Activated CD8-positive, alpha-beta memory T cell treated with anti-CD3 and anti-CD28 coated beads for 36 hours (primary cell): ENCODE measurements around the gene GRK3. TPM values are rescaled to one million over a fixed set of nuclear protein-coding genes. Genes with fewer than 3 reads are reported as not detected.

Experiments used
- CTCF ChIA-PET: fragments of 350-600 bp; sonication (Branson Sonifier 250); formaldehyde crosslinking; loops from one replicate; lab custom pipeline; 2021; ENCODE audit warnings: antibody characterized with exemption; lab: Charles Lee
- POLR2A ChIA-PET: fragments of 350-600 bp; sonication (Branson Sonifier 250); formaldehyde crosslinking; loops from one replicate; lab custom pipeline; 2021; ENCODE audit warnings: antibody characterized with exemption; lab: Charles Lee
- total RNA-seq, 2 experiments: library from RNA; stranded (reverse); gene quantifications; one replicate each; pipeline ENCODE4 v1.2.3, GENCODE V29; 2021

The GRK3 gene
- total RNA-seq, 2 experiments from 2014 or later: 13.5 to 15.4 TPM

DNA sequence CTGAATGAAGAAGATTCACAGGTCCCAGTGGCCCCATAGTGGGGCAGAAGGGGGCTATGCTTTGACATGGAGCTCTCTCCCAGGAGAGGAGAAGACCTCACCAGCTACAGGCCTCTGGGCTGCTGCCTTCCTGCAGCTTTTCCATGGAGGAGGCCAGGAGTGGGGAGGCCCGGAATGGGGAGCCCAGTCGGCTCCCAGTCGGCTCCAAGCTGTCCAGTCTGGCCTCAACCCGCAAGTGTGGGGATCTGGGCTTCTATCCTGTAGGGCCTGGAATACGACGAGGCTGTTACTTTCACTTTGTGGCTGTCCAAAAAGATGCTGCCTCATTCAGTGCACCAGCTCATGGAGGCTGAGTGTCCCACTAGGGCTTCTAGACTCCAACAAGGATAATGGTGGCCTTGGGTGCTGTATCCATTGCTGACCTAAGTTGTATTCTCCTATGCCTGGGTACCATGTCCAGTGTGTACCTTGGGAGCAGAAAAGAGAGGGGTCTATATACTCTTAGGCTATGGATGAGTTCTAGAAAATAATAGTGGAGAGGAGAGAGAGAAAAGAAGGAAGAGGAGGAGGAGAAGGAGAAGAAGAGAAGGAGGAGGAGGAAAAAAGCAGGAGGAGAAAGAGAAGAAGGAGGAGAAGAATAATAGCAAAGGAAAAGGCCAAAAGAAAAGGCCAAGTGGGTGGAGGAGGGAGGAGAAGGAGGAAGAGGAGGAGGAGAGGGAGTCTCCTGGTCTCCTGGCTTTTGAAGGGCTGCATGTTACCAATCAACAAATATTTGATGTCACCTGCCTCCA, 178.6 kb downstream of the GRK3 start:
- POLR2A ChIA-PET: no interaction called here
- CTCF ChIA-PET: interaction anchor here (0.5 kb wide), 1 partner anchor 714 kb away, joined by 3 read pairs; no protein-coding TSS in a partner anchor

DNA sequence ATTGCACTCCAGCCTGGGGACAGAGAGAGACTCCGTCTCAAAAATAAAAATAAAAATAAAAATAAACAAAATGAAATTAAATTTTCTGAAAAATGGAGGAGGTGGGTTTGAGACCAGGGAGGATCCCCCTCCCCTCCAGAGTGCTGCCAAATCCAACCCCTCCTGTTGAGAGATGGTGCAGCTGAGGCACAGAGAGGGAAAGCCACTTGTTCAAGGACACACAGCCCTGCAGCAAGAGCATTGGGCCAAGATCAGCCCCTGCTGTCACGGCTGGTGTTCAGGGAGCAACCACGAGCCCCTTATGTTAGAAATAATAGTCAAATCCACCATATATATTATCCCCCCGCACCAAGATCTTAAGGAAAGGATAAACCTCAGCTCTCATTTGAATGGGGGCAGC, 180.2 kb downstream of the GRK3 start:
- ChIA-PET CTCF (interaction anchor here (0.8 kb wide), 1 partner anchor 19 kb away, joined by 3 read pairs; no protein-coding TSS in a partner anchor), POLR2A (no interaction called here)

DNA sequence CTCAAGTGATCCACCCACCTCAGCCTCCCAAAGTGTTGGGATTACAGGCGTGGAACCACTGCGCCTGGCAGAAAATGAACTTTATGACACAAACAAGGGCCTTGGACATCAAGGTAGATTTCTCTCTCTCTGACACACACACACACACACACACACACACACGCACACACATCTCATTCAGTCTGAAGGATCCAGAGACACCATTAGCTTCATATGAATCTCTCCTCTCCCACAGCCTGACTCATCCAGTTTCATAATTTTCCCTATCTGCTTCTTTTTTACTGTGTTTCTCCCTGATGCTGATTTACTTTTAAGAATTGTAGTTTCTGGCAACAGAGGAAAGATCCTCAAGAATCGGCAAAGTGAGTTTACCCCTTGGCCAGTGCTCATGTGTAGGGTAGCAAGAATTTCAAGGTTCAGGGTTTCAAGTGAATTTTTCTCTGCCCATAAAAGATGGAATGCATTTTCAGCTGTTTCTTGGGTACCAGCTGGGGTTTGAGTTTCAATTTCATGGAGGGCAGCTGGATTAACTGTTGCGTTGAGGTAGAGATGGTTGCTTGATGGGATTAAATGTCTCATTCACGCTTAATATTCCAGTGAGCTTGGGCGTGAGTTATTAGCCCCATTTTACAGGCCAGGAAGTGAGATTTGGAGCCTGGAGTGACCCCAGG, 181.0 kb downstream of the GRK3 start:
- ChIA-PET POLR2A (no interaction called here), CTCF (interaction anchor here (0.8 kb wide), 1 partner anchor 18 kb away, joined by 3 read pairs; no protein-coding TSS in a partner anchor)

DNA sequence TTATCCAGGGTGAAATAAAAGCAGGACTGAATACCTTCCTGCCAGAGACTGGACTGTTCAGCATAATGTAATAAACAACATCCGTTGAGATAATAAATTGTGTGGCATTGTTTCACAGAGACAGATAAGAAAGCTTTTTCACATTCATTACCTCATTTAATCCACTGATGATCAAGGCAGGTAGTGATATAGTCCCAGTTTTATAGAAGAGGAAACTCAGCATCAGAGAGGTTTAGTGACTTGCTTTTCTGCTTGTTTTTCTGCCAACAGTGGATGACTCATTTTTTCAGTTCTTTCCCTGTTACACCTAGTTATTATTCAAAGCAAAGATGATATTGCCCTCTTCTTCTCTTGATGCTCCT, 181.5 kb downstream of the GRK3 start:
- POLR2A ChIA-PET: no interaction called here
- CTCF ChIA-PET: no interaction called here

DNA sequence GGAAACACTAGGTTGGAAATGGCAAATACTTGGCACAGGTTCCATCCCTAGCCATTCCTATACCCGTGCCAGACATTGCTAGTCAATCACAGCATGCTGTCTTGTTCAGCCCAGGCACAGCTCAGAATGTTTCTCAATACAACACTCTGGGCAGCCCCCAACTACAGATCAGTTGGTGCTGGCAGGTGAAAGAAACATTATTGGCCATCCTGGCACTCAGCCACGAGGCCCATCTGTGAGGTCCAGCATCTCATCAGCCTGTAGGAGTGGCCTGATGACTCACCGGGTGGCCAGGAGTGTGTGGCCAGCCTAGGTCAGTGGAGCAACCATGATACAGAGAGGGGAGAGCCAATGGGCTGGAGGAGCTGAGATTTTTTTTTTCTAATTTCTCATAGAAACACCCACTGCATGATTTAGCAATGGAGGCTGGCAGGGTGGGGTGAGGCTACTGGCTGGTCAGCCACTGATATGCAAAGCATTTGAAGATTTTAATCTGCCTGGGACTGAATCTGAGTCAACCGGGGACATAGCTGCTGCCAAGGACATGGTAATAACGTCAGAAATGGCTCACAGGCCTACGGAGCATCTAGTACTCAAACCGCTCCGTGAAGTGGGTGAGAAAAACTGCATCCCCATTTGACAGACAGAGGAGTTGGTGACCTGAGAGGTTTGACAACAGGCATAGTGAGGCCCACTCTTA, 182.9 kb downstream of the GRK3 start:
- CTCF ChIA-PET: interaction anchor here (0.6 kb wide), 1 partner anchor 685 kb away, joined by 4 read pairs; no protein-coding TSS in a partner anchor
- POLR2A ChIA-PET: interaction anchor here (0.6 kb wide), 1 partner anchor 243 kb away, joined by 5 read pairs; no protein-coding TSS in a partner anchor

DNA sequence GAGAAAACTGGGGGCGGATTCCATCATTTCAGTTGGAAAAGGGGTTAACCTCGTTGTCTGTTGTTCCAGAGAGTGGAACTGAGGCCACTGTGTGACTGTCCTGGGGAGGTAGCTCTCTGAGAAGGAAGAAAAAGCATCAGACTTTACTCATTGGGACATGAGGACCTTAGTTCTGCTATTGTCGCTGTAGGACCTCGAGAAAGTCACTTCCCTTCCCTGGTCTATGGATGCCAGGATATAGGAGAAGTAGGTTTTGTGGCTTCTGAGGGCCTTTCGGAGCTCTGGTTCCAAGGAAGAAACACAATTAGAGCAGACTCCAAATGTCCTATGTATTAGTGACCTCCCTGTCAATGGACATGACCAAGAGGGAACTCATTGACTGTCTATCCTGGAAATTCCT, 183.7 kb downstream of the GRK3 start:
- CTCF ChIA-PET: interaction anchor here (0.6 to 1.1 kb wide), 2 partner anchors 45 to 686 kb away, joined by 3 to 4 read pairs; no protein-coding TSS in a partner anchor
- POLR2A ChIA-PET: no interaction called here

DNA sequence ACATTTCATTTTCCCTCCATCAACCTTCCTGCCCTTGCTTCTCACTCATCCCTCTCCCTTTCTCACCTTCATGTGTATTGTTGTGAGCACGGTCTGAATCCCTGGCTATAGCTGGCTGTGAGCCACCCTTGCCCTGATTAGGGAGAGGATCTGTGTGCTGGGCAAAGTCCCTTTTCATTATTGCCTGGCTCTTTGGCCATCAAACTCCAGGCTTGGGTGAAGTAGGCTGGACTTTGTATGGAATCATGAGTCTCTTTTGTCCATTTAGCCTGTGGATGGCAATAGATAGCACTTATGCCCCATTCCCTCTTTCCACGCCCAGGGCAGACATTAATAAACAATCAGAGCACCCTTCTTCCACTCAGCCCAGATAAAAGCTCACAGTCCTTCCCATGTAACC, 184.2 kb downstream of the GRK3 start:
- POLR2A ChIA-PET: no interaction called here
- CTCF ChIA-PET: interaction anchor here (0.6 to 1.5 kb wide), 3 partner anchors 24 to 72 kb away, joined by 3 to 7 read pairs (median 3); no protein-coding TSS in a partner anchor

DNA sequence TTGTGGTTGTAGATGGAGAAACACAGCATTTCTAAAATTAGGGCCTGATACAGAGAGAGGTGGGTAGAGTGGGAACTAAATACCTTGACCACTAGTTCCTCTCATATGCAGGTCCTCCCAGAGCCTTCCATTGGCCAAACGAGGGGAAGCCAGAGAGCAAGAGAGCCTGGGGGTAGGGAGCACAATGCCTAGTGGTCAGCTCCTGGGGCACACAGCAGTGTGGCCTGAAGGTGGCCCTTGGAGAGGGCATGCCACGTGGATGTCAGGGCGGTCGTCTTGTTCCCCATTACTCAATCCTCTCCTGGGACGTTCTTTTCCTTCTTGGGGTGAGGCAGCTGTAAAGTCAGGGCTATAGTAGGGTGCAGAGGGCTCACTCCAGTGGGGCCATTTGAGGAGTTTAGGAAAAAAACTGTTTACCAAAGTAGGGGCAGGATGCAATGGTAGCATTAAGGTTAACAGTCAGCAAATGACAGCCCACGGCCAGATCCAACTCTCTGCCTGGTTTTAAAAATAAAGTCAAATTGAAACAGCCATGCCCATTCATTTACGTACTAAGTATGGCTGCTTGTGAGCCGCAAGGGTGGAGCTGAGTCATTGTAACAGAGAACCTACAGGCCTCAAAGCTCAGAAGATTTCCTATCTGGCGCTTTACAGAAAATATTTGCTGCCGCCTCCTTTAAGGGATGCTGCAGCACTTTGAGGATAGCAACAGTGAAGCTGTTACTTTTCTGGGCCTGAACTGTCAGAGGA, 185.1 kb downstream of the GRK3 start:
- POLR2A ChIA-PET: interaction anchor here (1.1 to 1.5 kb wide), 2 partner anchors 23 to 261 kb away, joined by 4 read pairs; no protein-coding TSS in a partner anchor
- CTCF ChIA-PET: interaction anchor here (0.6 to 1.7 kb wide), 4 partner anchors 11 to 73 kb away, joined by 3 to 7 read pairs (median 4); no protein-coding TSS in a partner anchor

DNA sequence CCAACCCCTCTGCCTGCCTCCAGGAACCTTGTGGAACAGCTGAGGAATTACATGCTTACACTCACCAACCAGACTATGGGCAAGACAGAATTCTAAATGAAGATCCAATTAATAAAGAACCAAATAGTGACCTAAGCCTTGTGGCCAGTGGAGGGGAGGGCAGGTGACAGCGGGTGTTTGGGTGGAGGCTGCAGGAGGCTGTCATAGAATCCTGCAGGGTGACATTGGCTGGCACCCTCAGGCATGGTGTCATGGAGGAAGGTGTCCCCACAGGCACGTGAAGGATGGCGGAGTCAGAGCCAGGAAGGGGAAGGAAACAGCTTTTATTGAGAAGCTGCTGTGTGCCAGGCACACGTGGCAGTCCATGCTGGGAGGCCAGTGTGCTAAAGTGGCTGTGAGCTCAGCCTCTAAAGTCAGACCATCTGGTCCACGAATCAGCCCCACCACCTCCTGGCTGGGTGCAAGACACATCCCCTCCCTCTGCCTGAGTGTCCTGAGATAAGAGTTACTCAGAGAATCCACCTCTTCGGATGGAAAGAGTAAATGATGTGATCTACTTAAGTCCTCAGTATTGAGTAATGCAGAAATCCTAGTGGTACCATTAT, 186.2 kb downstream of the GRK3 start:
- ChIA-PET POLR2A (interaction anchor here (1.1 to 1.5 kb wide), 2 partner anchors 22 to 262 kb away, joined by 4 read pairs; no protein-coding TSS in a partner anchor), CTCF (interaction anchor here (0.9 to 1.7 kb wide), 2 partner anchors 10 to 278 kb away, joined by 3 to 6 read pairs; no protein-coding TSS in a partner anchor)

DNA sequence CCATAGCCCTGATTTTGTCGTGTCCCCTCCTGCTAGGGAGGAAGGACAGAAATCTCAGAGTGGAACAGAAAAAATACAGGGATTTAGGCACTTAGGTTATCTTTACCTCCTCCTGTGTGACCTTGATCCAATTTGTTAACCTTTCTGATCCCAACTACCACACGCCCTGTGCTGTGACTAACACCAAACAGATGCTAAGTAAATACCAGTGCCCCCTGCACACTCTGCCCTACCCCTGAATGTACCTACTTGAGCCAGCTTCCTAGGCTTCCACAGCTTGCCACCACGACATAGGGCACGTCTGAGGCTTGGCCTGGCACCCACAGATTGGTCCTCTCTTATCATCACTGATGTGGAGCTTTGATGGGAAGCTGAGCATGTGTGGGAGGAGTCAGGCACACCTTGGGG, 186.7 kb downstream of the GRK3 start:
- CTCF ChIA-PET: interaction anchor here (0.9 kb wide), 1 partner anchor 278 kb away, joined by 3 read pairs; no protein-coding TSS in a partner anchor

DNA sequence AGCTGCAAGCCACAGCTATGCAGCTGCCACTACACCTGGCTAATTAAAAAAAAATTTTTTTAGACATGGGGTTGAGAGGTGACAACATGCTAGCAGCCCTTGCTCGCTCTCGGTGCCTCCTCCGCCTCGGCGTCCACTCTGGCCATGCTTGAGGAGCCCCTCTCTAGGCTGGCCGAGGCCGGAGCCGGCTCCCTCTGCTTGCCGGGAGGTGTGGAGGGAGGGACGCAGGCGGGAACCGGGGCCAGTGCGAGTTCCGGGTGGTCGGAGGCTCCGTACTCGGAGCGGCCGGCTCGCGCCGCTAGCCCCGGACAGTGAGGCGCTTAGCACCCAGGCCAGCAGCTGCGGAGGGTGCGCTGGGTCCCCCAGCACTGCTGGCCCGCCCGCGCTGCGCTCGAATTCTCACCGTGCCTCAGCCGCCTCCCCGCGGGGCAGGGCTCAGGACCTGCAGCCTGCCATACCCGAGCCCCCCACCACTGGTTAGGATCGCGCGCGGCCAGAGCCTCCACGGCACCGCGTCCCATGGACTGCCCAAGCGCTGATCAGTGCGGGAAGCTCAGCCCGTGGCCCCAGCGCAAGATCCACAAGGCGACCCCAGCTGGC, 188.2 kb downstream of the GRK3 start:
- ChIA-PET CTCF (no interaction called here), POLR2A (no interaction called here)

More for the DNA sequence above, 186.7 kb downstream of the GRK3 start:
- POLR2A ChIA-PET: no interaction called here

DNA sequence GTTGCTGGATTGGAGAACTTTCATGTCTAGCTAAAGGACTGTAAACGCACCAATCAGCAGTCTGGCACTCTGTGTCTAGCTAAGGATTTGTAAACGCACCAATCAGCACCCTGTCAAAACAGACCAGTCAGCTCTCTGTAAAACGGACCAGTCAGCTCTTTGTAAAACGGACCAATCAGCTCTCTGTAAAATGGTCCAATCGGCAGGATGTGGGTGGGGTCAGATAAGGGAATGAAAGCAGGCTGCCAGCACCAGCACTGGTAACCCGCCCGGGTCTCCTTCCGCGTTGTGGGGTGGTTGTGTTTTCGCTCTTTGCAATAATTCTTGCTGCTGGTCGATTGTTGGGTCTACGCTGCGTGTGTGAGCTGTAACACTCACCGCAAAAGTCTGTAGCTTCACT, 188.8 kb downstream of the GRK3 start:
- ChIA-PET CTCF (no interaction called here), POLR2A (no interaction called here)

DNA sequence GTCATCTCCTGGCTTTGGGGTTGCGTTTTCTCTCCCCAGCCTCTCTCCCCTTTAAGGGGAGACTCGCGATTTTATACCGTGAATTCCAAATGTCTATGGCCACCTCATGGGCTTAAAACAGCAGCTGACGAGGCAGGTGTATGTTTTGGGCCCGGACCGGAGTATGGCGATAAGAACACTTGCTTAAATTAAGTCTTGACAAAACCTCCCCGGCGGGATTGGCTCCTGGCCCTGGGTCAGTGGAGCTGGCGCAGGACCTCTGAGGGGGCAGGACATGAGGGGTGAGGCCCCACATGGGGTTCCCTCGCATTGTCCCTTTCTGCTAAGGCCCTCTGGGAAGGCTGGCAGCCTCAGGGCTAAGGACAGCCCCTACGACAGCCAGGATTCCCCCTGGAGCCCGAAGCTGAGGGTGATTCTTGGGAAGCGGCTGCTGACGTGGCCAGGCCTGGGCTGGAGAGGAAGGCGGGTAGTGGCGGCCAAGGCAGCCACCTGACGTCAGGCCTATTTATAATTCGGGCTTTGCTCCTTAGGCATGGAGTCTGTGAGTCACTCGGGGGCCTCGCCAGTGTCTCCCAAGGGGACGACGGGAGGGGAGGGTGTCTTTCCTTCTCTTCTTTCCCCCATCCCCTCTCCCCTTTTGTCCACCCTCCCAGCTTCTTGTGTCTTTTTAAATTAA, 190.2 kb downstream of the GRK3 start:
- ChIA-PET CTCF (no interaction called here), POLR2A (no interaction called here)

DNA sequence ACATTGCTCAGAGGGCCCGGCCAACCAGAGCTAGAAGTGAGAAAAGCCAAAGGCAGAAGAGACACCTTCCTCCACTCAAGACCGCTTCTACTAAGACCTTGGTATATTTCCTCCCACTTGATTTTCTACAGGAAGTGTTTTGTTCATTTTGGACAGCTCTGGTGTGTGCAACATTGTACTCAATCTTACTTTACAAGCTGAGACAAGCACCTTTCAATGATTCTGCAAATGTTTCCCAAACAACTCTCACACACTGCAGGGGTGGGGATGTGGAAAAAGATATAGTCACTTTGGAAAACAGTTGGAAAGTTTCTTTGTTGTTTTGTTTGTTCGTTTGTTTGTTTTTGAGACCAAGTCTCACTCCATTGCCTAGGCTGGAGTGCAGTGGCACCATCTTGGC, 193.2 kb downstream of the GRK3 start:
- ChIA-PET POLR2A (interaction anchor here (0.7 kb wide), 1 partner anchor 13 kb away, joined by 3 read pairs; no protein-coding TSS in a partner anchor), CTCF (no interaction called here)

DNA sequence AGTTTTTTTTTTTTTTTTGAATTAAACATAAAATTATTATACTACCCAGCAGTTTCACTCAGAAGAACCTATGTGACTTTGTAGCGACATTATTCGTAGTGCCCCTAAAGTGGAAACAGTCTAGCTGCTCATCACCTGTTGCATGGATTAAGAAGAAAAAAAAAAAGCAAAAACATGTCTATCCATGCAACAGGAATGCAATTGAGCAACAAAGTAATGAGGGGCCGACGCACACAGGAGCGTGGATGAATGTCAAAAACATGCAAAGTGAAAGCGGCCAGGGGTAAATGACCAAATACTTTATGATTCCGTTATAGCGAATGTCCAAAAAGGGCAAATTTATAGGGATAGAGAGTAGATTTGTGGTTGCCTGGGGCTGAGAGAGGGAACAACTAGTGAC, 193.8 kb downstream of the GRK3 start:
- ChIA-PET CTCF (interaction anchor here (0.7 kb wide), 1 partner anchor 466 kb away, joined by 3 read pairs; no protein-coding TSS in a partner anchor), POLR2A (interaction anchor here (0.7 kb wide), 1 partner anchor 12 kb away, joined by 3 read pairs; no protein-coding TSS in a partner anchor)

DNA sequence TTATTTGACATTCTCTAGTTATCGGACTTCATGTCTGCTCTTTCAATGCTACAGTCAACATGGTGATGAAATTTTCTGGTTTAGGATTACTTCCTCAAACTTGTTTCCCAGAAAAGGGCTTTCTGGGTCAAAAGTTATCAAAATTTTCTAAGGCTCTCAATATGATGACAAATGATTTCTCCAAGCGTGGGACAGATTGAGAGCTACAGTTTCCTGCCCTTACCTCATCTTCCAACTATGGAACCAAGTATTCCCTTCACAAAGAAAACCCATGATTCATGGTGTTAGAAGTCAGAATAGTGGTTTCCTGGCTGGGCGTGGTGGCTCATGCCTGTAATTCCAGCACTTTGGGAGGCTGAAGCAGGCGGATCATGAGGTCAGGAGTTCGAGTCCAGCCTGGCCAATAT, 195.4 kb downstream of the GRK3 start:
- ChIA-PET CTCF (interaction anchor here (2.1 kb wide), 1 partner anchor 10 kb away, joined by 6 read pairs; no protein-coding TSS in a partner anchor), POLR2A (no interaction called here)

DNA sequence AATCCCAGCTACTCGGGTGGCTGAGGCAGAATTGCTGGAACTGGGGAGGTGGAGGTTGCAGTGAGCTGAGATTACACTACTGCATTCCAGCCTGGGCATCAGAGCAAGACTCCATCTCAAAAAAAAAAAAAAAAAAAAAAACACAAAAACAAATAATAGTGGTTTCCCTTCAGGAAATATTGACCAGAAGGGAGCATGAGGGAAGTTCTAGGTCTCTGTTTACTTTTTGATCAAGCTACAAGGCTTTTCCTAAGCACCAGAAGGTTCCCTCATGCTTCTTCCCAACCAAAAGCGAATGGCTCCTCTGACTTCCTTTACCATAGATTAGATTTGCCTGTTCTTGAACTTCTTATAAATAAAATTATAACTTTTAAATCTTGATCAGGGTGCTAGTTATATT, 195.8 kb downstream of the GRK3 start:
- CTCF ChIA-PET: interaction anchor here (2.1 kb wide), 1 partner anchor 10 kb away, joined by 6 read pairs; no protein-coding TSS in a partner anchor
- POLR2A ChIA-PET: interaction anchor here (0.8 kb wide), 1 partner anchor 43 kb away, joined by 4 read pairs; no protein-coding TSS in a partner anchor
